AG04450 (cell line): ENCODE measurements around the gene ATP6V1G3. TPM values are rescaled to one million over a fixed set of nuclear protein-coding genes. Genes with fewer than 3 reads are reported as not detected.

Source experiments
- CTCF ChIA-PET: fragments of 300-600, 350-600 bp; formaldehyde crosslinking; extraction: SDS; loops from one replicate; lab custom pipeline; 2022; ENCODE audit warnings: antibody characterized with exemption, inconsistent platforms; lab: Charles Lee
- POLR2A ChIA-PET: fragments of 350-600 bp; formaldehyde crosslinking; extraction: SDS; loops from one replicate; lab custom pipeline; 2021; ENCODE audit warnings: antibody characterized with exemption, inconsistent platforms; lab: Yijun Ruan, JAX
- DNase-seq: peaks from one replicate; pipeline ENCODE4 v3.0.0-alpha.2; 2011; ENCODE audit warnings: low read depth, low spot score
- H3K27ac ChIP-seq: one replicate; pipeline ENCODE4 v1.5.1; 2012; ENCODE audit warnings: low read depth, low read length, control low read depth
- H3K27me3 ChIP-seq: one replicate; pipeline ENCODE4 v1.6.0; 2012; ENCODE audit warnings: low read length; ENCODE audit not compliant: control insufficient read depth, insufficient read depth
- H3K4me3 ChIP-seq: 2 replicates; pipeline ENCODE4 v1.5.1; 2011; ENCODE audit warnings: mild to moderate bottlenecking, low read depth, low read length, control low read depth
- H3K9me3 ChIP-seq: 2 replicates; pipeline ENCODE4 v1.5.1; 2012; ENCODE audit warnings: low read length; ENCODE audit not compliant: control insufficient read depth, insufficient read depth
- CTCF ChIP-seq: IDR thresholded peaks from 2 replicates; pipeline ENCODE4 v1.5.1; 2011; ENCODE audit warnings: low read depth, low read length, control low read depth, inconsistent platforms
- polyA plus RNA-seq: library from polyadenylated mRNA; depleted of rRNA; stranded (reverse); fragments of >200 nt; gene quantifications from 2 replicates; pipeline ENCODE4 v1.2.3, GENCODE V29; 2011

The ATP6V1G3 gene
- polyA plus RNA-seq, 1 experiment, result not detected

GRCh38 chr1:198491028-198491427, 49.5 kb downstream of the ATP6V1G3 start:
- TF ChIP-seq CTCF, result no peak
- POLR2A ChIA-PET, result no interaction called here
- CTCF ChIA-PET, result interaction anchor here (1.1 kb wide), 1 partner anchor 195 kb away, joined by 3 read pairs; no protein-coding TSS in a partner anchor
- H3K9me3 ChIP-seq, result peaks cover 10% of the 10 kb centered on the region; the same call in 1 of the 2 replicates
- no peaks in the 10 kb centered on the region for H3K27me3 ChIP-seq
- DNase-seq, result no peak
- no peak overlapping the region for H3K27ac ChIP-seq
- no peak overlapping the region for H3K4me3 ChIP-seq

DNA sequence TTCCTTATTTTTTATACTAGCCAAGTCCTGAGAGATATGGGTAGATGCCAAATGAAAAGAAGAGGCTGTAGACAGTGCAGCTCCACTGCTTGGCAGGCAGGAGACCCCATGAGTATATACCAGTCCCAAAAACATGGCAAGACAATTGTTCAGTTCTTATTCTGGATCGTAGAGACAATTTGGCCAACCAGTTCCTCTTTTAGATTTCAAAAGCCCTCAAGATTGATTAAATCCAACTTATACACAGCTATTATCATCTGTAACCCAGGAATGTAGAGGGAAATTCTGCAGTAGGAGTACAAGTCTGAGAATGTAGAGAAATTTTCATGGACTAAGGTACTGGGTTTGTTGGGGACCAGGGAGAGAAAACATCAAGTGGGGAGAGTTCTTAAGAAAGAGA, 50.3 kb downstream of the ATP6V1G3 start:
- Histone ChIP-seq H3K9me3 (peaks cover 10% of the 10 kb centered on the region; the same call in 1 of the 2 replicates), H3K27me3 (no peaks in the 10 kb centered on the region), H3K4me3 (no peak overlapping the region), H3K27ac (no peak overlapping the region)
- DNase-seq, result no peak
- POLR2A ChIA-PET, result no interaction called here
- TF ChIP-seq CTCF, result no peak
- CTCF ChIA-PET, result no interaction called here

DNA sequence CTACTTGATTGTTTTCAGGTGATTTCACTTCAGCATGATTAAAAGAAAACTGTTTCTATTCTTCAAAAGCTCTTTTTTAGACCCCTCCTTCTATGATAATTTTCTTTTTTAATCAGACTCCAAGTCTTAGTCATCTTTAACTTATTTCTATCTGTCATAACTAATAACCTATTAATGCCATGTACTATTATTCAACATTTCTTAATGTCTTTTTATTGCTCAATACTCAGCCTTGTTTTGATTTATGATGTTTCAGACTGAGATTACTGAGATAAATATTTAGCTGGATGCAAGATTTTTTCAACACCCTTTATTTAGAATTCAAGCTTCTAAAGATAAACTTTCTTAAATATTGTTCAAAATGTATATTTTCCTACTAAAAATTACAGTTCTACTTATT, 53.6 kb downstream of the ATP6V1G3 start:
- no peak for TF ChIP-seq CTCF
- CTCF ChIA-PET, result interaction anchor here (0.6 kb wide), 1 partner anchor 199 kb away, joined by 3 read pairs; no protein-coding TSS in a partner anchor
- no peak overlapping the region for H3K4me3 ChIP-seq
- H3K27ac ChIP-seq, result no peak overlapping the region
- no peak for DNase-seq
- H3K27me3 ChIP-seq, result no peaks in the 10 kb centered on the region
- H3K9me3 ChIP-seq, result no peaks in the 10 kb centered on the region
- POLR2A ChIA-PET, result no interaction called here

- no peak overlapping the region for H3K27ac ChIP-seq
- ChIA-PET POLR2A (no interaction called here), CTCF (no interaction called here)
- no peak overlapping the region for H3K4me3 ChIP-seq
- DNase-seq, result no peak
- no peaks in the 10 kb centered on the region for H3K9me3 ChIP-seq
- no peaks in the 10 kb centered on the region for H3K27me3 ChIP-seq
- TF ChIP-seq CTCF, result no peak
Observed at GRCh38 chr1:198483645-198484044, 56.8 kb downstream of the ATP6V1G3 start.

GRCh38 chr1:198483006-198483405, 57.5 kb downstream of the ATP6V1G3 start:
- H3K27me3 ChIP-seq, result no peaks in the 10 kb centered on the region
- no peak overlapping the region for H3K27ac ChIP-seq
- no peak for TF ChIP-seq CTCF
- no peaks in the 10 kb centered on the region for H3K9me3 ChIP-seq
- POLR2A ChIA-PET, result no interaction called here
- DNase-seq, result no peak
- no peak overlapping the region for H3K4me3 ChIP-seq
- CTCF ChIA-PET, result no interaction called here
